GM23338 (cell line): ENCODE measurements around the gene AGRP. TPM values are rescaled to one million over a fixed set of nuclear protein-coding genes. Genes with fewer than 3 reads are reported as not detected.

Experiments used
- ATAC-seq: fragments of 200-7000 bp; cut with Tn5 transposase; 3 replicates; pipeline ENCODE4 v1.9.1; 2020
- DNase-seq: peaks from one replicate; pipeline ENCODE4 v3.0.0-alpha.2; 2015; ENCODE audit warnings: low spot score
- H2AFZ ChIP-seq: fragments of 200-600 bp; sonication (generic); 2 replicates; pipeline ENCODE4 v1.8.0; 2016; ENCODE audit warnings: antibody characterized with exemption, mild to moderate bottlenecking, moderate library complexity
- H3F3A ChIP-seq: fragments of 200-600 bp; sonication (generic); replicated peaks from 2 replicates; pipeline ENCODE4 v1.8.0; 2017; ENCODE audit warnings: antibody characterized with exemption, mixed run types, low read depth
- H3K27ac ChIP-seq: fragments of 200-600 bp; sonication (generic); 2 replicates; pipeline ENCODE4 v1.6.1; 2016; ENCODE audit warnings: low read depth
- H3K27me3 ChIP-seq: fragments of 200-600 bp; sonication (generic); 2 replicates; pipeline ENCODE4 v1.8.0; 2016; ENCODE audit warnings: mild to moderate bottlenecking, mixed run types, moderate library complexity; ENCODE audit not compliant: insufficient read depth
- H3K36me3 ChIP-seq: fragments of 200-600 bp; sonication (generic); 2 replicates; pipeline ENCODE4 v1.8.0; 2016; ENCODE audit warnings: mild to moderate bottlenecking; ENCODE audit not compliant: insufficient read depth
- H3K4me1 ChIP-seq: fragments of 200-600 bp; sonication (generic); 2 replicates; pipeline ENCODE4 v1.8.0; 2016; ENCODE audit warnings: mild to moderate bottlenecking, moderate library complexity; ENCODE audit not compliant: insufficient read depth
- H3K4me2 ChIP-seq: fragments of 200-600 bp; sonication (generic); 2 replicates; pipeline ENCODE4 v1.7.1; 2017; ENCODE audit warnings: mixed run types
- H3K4me3 ChIP-seq: fragments of 200-600 bp; sonication (generic); 2 replicates; pipeline ENCODE4 v1.6.1; 2016; ENCODE audit warnings: mixed run types
- H3K79me2 ChIP-seq: fragments of 200-600 bp; sonication (generic); replicated peaks from 2 replicates; pipeline ENCODE4 v1.8.0; 2017; ENCODE audit warnings: mild to moderate bottlenecking; ENCODE audit not compliant: insufficient read depth
- H3K9me2 ChIP-seq: fragments of 200-600 bp; sonication (generic); 2 replicates; pipeline ENCODE4 v1.8.0; 2017; ENCODE audit not compliant: insufficient read depth
- H4K20me1 ChIP-seq: fragments of 200-600 bp; sonication (generic); replicated peaks from 2 replicates; pipeline ENCODE4 v1.8.0; 2017; ENCODE audit warnings: mild to moderate bottlenecking; ENCODE audit not compliant: insufficient read depth
- H3K27ac Mint-ChIP-seq: 2 replicates; pipeline ENCODE4 v1.8.0; 2020; ENCODE audit warnings: inconsistent platforms, mild to moderate bottlenecking, moderate library complexity, mixed read lengths
- H3K27me3 Mint-ChIP-seq: 3 replicates; pipeline ENCODE4 v1.8.0; 2022; ENCODE audit warnings: low read depth, mild to moderate bottlenecking, moderate library complexity, mixed read lengths, inconsistent platforms; ENCODE audit not compliant: insufficient read depth, poor library complexity
- H3K36me3 Mint-ChIP-seq: 3 replicates; pipeline ENCODE4 v1.8.0; 2021; ENCODE audit warnings: low read depth, mild to moderate bottlenecking, inconsistent platforms, moderate library complexity, mixed read lengths
- H3K4me1 Mint-ChIP-seq: 3 replicates; pipeline ENCODE4 v1.8.0; 2020; ENCODE audit warnings: mild to moderate bottlenecking, inconsistent platforms, mixed read lengths
- H3K4me3 Mint-ChIP-seq: 3 replicates; pipeline ENCODE4 v1.8.0; 2021; ENCODE audit warnings: moderate library complexity, mild to moderate bottlenecking, inconsistent platforms, mixed read lengths
- H3K9me3 Mint-ChIP-seq: 3 replicates; pipeline ENCODE4 v1.8.0; 2020; ENCODE audit warnings: moderate library complexity, mild to moderate bottlenecking, inconsistent platforms, mixed read lengths
- EZH2phosphoT487 ChIP-seq: fragments of 200-600 bp; sonication (generic); IDR thresholded peaks from one replicate; pipeline ENCODE4 v1.8.1; 2018; ENCODE audit warnings: antibody characterized with exemption; ENCODE audit not compliant: unreplicated experiment
- POLR2AphosphoS5 ChIP-seq: IDR thresholded peaks from 2 replicates; pipeline ENCODE4 v1.6.1; 2016; ENCODE audit warnings: antibody characterized with exemption, low read depth
- ZNF114 ChIP-seq: fragments of 250-450 bp; sonication (Bioruptor Pico); IDR thresholded peaks from 2 replicates; pipeline ENCODE4 v1.5.0; 2020; ENCODE audit warnings: mild to moderate bottlenecking, moderate library complexity
- polyA plus RNA-seq: library from polyadenylated mRNA; unstranded; fragments of >200 nt; fragmentation: Nextera tagmentation; extraction: Ambion mirVana; gene quantifications from 2 replicates; pipeline ENCODE4 v1.2.1, GENCODE V29; 2016
- total RNA-seq: library from RNA; depleted of rRNA; stranded (reverse); fragments of >200 nt; shearing (Covaris generic); gene quantifications from 2 replicates; pipeline ENCODE4 v1.2.3, GENCODE V29; 2014
- TF ChIP-seq, protein P1 (sequence below): fragments of 250-450 bp; sonication (Bioruptor Pico); IDR thresholded peaks from 2 replicates; pipeline ENCODE4 v1.5.0; 2020; ENCODE audit warnings: mild to moderate bottlenecking, moderate library complexity

AGRP gene
- total and polyA plus RNA-seq, 2 experiments from 2014 or later: not detected

DNA sequence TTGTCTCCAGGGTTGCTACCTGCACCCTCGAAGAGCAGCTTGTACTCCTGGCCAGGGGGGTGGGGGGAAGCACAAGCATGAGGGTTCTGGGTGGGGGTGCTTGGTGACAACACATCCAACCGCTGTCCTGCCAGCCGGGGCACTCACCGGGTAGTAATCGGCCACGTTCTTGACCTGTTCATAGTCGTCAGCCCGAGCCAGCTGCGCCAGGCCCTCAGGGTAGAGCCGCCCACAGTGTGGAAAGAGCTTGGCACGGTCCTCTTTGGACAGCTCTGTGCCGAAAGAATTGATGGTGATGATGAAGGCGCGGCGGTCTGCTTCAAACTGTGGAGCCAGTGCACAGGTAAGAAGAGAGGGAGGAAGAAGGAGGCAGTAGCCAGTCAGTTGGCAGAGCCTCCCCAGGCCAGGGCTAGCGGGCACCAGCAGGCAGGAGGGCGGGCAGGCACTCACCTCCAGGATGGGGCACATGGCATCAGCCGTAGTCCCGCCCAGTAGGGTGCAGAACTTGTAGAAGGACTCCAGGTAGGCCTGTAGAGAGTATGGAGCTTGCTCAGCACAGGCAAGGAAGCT, 44.4 kb downstream of the AGRP start (continued):
- TF ChIP-seq, protein P1, sequence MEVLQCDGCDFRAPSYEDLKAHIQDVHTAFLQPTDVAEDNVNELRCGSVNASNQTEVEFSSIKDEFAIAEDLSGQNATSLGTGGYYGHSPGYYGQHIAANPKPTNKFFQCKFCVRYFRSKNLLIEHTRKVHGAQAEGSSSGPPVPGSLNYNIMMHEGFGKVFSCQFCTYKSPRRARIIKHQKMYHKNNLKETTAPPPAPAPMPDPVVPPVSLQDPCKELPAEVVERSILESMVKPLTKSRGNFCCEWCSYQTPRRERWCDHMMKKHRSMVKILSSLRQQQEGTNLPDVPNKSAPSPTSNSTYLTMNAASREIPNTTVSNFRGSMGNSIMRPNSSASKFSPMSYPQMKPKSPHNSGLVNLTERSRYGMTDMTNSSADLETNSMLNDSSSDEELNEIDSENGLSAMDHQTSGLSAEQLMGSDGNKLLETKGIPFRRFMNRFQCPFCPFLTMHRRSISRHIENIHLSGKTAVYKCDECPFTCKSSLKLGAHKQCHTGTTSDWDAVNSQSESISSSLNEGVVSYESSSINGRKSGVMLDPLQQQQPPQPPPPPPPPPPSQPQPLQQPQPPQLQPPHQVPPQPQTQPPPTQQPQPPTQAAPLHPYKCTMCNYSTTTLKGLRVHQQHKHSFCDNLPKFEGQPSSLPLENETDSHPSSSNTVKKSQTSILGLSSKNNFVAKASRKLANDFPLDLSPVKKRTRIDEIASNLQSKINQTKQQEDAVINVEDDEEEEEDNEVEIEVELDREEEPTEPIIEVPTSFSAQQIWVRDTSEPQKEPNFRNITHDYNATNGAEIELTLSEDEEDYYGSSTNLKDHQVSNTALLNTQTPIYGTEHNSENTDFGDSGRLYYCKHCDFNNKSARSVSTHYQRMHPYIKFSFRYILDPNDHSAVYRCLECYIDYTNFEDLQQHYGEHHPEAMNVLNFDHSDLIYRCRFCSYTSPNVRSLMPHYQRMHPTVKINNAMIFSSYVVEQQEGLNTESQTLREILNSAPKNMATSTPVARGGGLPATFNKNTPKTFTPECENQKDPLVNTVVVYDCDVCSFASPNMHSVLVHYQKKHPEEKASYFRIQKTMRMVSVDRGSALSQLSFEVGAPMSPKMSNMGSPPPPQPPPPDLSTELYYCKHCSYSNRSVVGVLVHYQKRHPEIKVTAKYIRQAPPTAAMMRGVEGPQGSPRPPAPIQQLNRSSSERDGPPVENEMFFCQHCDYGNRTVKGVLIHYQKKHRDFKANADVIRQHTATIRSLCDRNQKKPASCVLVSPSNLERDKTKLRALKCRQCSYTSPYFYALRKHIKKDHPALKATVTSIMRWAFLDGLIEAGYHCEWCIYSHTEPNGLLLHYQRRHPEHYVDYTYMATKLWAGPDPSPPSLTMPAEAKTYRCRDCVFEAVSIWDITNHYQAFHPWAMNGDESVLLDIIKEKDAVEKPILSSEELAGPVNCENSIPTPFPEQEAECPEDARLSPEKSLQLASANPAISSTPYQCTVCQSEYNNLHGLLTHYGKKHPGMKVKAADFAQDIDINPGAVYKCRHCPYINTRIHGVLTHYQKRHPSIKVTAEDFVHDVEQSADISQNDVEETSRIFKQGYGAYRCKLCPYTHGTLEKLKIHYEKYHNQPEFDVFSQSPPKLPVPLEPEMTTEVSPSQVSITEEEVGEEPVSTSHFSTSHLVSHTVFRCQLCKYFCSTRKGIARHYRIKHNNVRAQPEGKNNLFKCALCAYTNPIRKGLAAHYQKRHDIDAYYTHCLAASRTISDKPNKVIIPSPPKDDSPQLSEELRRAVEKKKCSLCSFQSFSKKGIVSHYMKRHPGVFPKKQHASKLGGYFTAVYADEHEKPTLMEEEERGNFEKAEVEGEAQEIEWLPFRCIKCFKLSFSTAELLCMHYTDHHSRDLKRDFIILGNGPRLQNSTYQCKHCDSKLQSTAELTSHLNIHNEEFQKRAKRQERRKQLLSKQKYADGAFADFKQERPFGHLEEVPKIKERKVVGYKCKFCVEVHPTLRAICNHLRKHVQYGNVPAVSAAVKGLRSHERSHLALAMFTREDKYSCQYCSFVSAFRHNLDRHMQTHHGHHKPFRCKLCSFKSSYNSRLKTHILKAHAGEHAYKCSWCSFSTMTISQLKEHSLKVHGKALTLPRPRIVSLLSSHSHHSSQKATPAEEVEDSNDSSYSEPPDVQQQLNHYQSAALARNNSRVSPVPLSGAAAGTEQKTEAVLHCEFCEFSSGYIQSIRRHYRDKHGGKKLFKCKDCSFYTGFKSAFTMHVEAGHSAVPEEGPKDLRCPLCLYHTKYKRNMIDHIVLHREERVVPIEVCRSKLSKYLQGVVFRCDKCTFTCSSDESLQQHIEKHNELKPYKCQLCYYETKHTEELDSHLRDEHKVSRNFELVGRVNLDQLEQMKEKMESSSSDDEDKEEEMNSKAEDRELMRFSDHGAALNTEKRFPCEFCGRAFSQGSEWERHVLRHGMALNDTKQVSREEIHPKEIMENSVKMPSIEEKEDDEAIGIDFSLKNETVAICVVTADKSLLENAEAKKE: no peak
- TF ChIP-seq ZNF114 (CRISPR knock-in tag) (no peak), POLR2AphosphoS5 (no peak)

DNA sequence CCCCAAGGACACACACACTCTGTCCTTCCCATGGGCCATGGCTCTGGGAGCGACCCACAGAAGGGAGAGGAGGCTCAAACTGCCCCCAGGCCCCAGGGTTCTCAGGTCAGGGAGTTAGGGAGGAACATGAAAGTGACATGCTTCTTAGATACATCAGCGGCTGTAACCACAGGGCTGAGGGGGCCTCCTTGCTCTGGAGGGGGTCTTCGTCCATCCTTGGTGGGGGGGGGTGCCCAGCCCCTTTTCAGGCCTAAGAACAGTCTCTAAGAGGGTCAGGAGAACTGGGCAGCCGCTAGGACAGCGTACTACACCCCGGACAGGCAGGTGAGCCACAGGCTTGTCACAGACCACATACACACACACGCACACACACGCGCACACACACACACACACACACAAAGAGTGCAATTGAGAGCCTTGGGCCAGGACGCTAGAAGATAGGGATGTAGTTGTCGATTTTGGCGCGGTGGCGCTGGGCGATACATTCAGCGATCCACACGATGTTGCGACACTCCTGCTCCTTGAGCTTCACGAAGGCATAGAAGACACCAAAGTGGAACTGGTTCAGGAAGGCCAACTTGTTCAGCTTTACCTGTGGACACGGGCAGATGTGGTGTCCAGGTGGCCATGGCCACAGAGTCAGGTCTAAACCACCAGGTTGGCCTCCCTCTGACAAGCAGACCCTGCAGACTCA, 45.1 kb downstream of the AGRP start:
- peaks cover 16% of the 10 kb centered on the region for H3K27me3 Mint-ChIP-seq
- Histone ChIP-seq H4K20me1 (no peaks in the 10 kb centered on the region), H3K27ac (no peak overlapping the region), H3K36me3 (peaks cover 3% of the 10 kb centered on the region; the same call in 1 of the 2 replicates), H3K4me1 (no peaks in the 10 kb centered on the region), H3K79me2 (no peaks in the 10 kb centered on the region), H2AFZ (no peak overlapping the region), H3K4me3 (no peak overlapping the region), H3K27me3 (no peaks in the 10 kb centered on the region), H3F3A (no peaks in the 10 kb centered on the region), H3K4me2 (no peak overlapping the region), H3K9me2 (no peaks in the 10 kb centered on the region)
- peaks cover 14% of the 10 kb centered on the region for H3K4me1 Mint-ChIP-seq
- H3K36me3 Mint-ChIP-seq: peaks cover 16% of the 10 kb centered on the region
- ATAC-seq: no peak
- TF ChIP-seq EZH2phosphoT487: no peak
- H3K27ac Mint-ChIP-seq: no peak overlapping the region
- no peak for DNase-seq
- no peak overlapping the region; the same call in 2 of the 3 replicates for H3K4me3 Mint-ChIP-seq
- H3K9me3 Mint-ChIP-seq: no peaks in the 10 kb centered on the region
